ENCODE results near the gene AAK1. TPM values are rescaled to one million over a fixed set of nuclear protein-coding genes. Genes with fewer than 3 reads are reported as not detected.

Gene AAK1
- total and polyA plus RNA-seq, 2 donors (not counting 3 experiments of a cell fraction or from before 2014, with no cell fraction given), result 31.0 to 127 TPM

- Histone ChIP-seq H4K20me1 (replicated peaks; ENCODE audit: control insufficient read depth, extremely low read depth, insufficient read depth, low read length) (no peaks in the 10 kb centered on the region), H3K9ac (replicated peaks; ENCODE audit: extremely low read depth, insufficient read depth, low read length) (no peak overlapping the region), H2AFZ (ENCODE audit: low read depth, low read length) (no peak overlapping the region), H3K9me1 (replicated peaks; ENCODE audit: control insufficient read depth, extremely low read depth, insufficient read depth, low read length) (no peaks in the 10 kb centered on the region), H3K4me3 (replicated peaks in 1 of 3; ENCODE audit: insufficient read depth in 1 of 3, low read depth in 1 of 3, low read length in 3 of 3) (no peak overlapping the region), H3K9me3 (replicated peaks; ENCODE audit: control insufficient read depth, insufficient read depth, low read length) (no peaks in the 10 kb centered on the region), H3K27me3 (ENCODE audit: control insufficient read depth in 2 of 2, insufficient read depth in 2 of 2, low read length in 2 of 2) (no peaks in the 10 kb centered on the region), H3K36me3 (ENCODE audit: control insufficient read depth in 2 of 2, extremely low read depth in 1 of 2, insufficient read depth in 2 of 2, low read length in 2 of 2) (peaks cover 25 to 51% of the 10 kb centered on the region in 2 experiments), H3K4me2 (ENCODE audit: insufficient read depth, low read length) (no peak overlapping the region), H3K27ac (ENCODE audit: insufficient read depth, low read depth, low read length) (no peak overlapping the region), H3K79me2 (ENCODE audit: control insufficient read depth, insufficient read depth, low read length) (no peaks in the 10 kb centered on the region), H3K4me1 (ENCODE audit: control insufficient read depth, extremely low read depth, insufficient read depth, low read length) (no peaks in the 10 kb centered on the region)
- ChIA-PET CTCF (interaction anchor here (0.8 to 1.5 kb wide), 2 partner anchors 18 to 200 kb away, joined by 3 to 4 read pairs; no protein-coding TSS in a partner anchor), POLR2A (no interaction called here)
- intact Hi-C loops (cut with micrococcal nuclease), result no loop called here
- no peak for FAIRE-seq
- BruUV-seq (replicated peaks), result no TSS peak
- dilution Hi-C loops (cut with MboI; ENCODE audit: extremely low pct_ligation_motif_present, low sequenced_read_pairs), result no loop called here
- TF ChIP-seq FOS (IDR thresholded peaks at IDR 0.05; ENCODE audit: borderline replicate concordance, insufficient read depth, low read length) (no peak), GATA2 (IDR thresholded peaks at IDR 0.05; ENCODE audit: insufficient read depth, insufficient read length, low read depth, low read length) (no peak), POLR2AphosphoS5 (IDR thresholded peaks at IDR 0.05; ENCODE audit: insufficient read depth, low read depth, low read length) (no peak), CTCF (IDR thresholded peaks at IDR 0.05; ENCODE audit: extremely low read depth in 1 of 2, insufficient read depth in 1 of 2, low read depth in 1 of 2, low read length in 2 of 2) (no peak), MAX (IDR thresholded peaks at IDR 0.05; ENCODE audit: insufficient read depth, insufficient read length) (no peak), MYC (IDR thresholded peaks at IDR 0.05; ENCODE audit: low read depth, low read length) (no peak), EZH2 (IDR thresholded peaks at IDR 0.05; ENCODE audit: borderline replicate concordance, low read depth, low read length, severe bottlenecking) (no peak), POLR2A (IDR thresholded peaks at IDR 0.05; ENCODE audit: low read depth, low read length) (no peak), JUN (IDR thresholded peaks at IDR 0.05; ENCODE audit: borderline replicate concordance, insufficient read depth, insufficient read length, low read depth) (no peak)
- DNase-seq (ENCODE audit: low read depth, low spot score), result no peak
Measured at GRCh38 chr2:69525261-69525660, 118.3 kb downstream of the AAK1 start.

All from endothelial cell of umbilical vein (primary cell).